Measurements from ENCODE around the gene TBL3. TPM values are rescaled to one million over a fixed set of nuclear protein-coding genes. Genes with fewer than 3 reads are reported as not detected.

Gene TBL3
- total RNA-seq, 1 donor from 2014 or later = 24.4 TPM

DNA sequence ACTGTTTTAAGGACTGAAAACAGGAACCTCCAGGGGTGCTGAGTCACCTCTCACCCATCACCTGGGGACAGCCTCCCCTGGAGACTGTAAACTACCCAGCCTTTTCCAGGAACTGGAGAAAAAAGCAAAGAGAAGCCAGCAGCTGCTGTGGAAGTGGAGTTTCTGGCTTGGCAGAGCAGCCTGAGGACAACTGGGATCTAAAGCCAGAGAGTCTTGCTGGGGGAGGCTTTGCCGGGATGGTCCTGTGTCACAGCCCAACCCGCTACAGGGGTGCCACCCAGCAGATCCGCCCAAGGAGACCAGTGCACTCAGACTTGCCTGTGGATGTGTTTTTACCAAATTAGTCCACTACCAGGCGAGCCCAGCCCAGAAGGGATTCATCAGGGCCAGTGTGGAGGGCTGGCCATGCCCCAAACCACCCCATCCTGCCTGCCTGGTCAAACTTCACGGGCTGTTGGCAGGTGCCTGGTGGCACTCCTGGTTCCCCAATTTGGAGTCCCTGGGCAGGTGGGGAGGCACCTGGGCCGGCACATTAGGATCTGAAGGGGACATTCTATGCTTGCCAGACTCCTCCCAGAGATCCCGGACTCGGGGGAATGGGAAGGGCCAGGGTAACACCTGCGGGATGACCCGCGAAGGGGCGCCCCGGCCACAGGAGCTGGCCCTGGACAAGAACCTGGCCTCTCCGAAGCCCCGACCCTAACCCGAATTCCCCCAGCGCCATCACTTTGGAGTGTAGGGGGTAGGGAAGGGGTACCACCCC is 29.6 kb upstream of the TBL3 start:
- H4K20me1 ChIP-seq (ENCODE audit: insufficient read depth, low read length) = peaks cover 10% of the 10 kb centered on the region
- H3K4me2 ChIP-seq (ENCODE audit: low read length) = peak overlapping the region; percentile 97
- TF ChIP-seq EZH2 (IDR thresholded peaks at IDR 0.05; ENCODE audit: insufficient read depth, low read length) = no peak
- TF ChIP-seq, protein P1, sequence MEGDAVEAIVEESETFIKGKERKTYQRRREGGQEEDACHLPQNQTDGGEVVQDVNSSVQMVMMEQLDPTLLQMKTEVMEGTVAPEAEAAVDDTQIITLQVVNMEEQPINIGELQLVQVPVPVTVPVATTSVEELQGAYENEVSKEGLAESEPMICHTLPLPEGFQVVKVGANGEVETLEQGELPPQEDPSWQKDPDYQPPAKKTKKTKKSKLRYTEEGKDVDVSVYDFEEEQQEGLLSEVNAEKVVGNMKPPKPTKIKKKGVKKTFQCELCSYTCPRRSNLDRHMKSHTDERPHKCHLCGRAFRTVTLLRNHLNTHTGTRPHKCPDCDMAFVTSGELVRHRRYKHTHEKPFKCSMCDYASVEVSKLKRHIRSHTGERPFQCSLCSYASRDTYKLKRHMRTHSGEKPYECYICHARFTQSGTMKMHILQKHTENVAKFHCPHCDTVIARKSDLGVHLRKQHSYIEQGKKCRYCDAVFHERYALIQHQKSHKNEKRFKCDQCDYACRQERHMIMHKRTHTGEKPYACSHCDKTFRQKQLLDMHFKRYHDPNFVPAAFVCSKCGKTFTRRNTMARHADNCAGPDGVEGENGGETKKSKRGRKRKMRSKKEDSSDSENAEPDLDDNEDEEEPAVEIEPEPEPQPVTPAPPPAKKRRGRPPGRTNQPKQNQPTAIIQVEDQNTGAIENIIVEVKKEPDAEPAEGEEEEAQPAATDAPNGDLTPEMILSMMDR (IDR thresholded peaks at IDR 0.05; ENCODE audit: insufficient read depth, low read depth, low read length) = no peak
- Mint-ChIP-seq H3K4me3 (ENCODE audit: unreplicated experiment) (peak overlapping the region; percentile 86), H3K27me3 (ENCODE audit: low read depth, unreplicated experiment) (no peaks in the 10 kb centered on the region), H3K36me3 (ENCODE audit: low read depth, unreplicated experiment) (peaks cover 3% of the 10 kb centered on the region), H3K27ac (ENCODE audit: unreplicated experiment) (peak overlapping the region; percentile 41), H3K4me1 (ENCODE audit: low read depth, unreplicated experiment) (peaks cover 10% of the 10 kb centered on the region), H3K9me3 (ENCODE audit: unreplicated experiment) (no peaks in the 10 kb centered on the region)
- FAIRE-seq (no peak), DNase-seq (ENCODE audit: low read depth) (no peak)
- H3K36me3 ChIP-seq (ENCODE audit: insufficient read depth, low read length) = peaks cover 10% of the 10 kb centered on the region
- H3K27ac ChIP-seq (ENCODE audit: low read depth, low read length) = peak overlapping the region; percentile 61
- no peaks in the 10 kb centered on the region for H3K27me3 ChIP-seq (ENCODE audit: insufficient read depth, low read length)
- peaks cover 16% of the 10 kb centered on the region for H3K79me2 ChIP-seq (ENCODE audit: insufficient read depth, low read length)
- H2AFZ ChIP-seq (ENCODE audit: low read depth, low read length) = peak overlapping the region; percentile 46
- H3K4me3 ChIP-seq (ENCODE audit: insufficient read depth, low read depth, low read length) = peak overlapping the region; percentile 70
- peak overlapping the region; percentile 85 for H3K9ac ChIP-seq (ENCODE audit: low read length)
- peaks cover 21% of the 10 kb centered on the region for H3K4me1 ChIP-seq (ENCODE audit: insufficient read depth, low read length)
- no peaks in the 10 kb centered on the region for H3K9me3 ChIP-seq (ENCODE audit: insufficient read depth, low read depth, low read length)

DNA sequence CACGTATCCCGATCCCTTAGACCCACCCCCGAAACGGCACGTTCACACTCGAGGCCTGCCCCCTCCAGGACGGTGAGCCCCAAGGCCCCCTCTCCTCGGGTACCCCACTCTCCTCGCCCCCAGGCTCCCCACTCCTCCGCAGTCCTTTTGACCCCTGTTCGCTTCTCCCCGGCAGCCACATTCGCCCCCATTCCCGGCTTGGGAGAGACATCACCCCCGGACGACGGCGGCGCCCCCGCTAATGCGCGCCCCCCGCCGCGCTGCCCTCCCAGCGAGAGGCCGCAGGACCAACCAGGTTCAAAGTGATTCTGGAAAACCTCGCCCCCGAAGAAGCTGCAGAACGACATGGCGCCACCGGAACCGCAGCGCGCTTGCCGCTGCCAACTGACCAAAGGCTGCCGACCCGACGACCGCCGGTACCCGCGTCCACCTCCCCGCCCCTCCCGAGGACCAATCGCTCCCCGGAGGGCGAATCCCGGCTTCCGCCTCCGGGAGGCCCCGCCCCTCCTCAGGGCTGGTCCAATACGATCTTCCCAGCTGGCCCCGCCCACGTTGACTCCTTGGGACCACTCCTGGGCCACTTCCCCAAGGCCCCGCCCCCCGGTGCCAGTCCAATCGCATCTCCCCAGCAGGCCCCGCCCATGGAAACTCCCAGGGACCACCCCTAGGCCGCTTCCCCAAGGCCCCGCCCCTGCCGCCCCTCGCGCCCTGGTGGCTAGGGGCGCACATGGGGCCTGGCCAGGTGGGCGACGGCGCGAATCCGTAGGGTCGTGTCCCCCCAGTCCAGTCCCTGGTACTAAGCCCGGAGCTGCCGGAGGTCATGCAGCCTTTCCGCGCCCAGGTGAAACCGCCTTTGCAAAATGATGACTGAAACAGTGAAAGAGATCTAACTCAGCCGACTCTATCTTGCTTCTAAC is 28.8 kb upstream of the TBL3 start, which contains the start of gene MSRB1:
Gene MSRB1, minus strand, starts transcription at position 390 of the 917 bp plus-strand sequence. Its CDS starts 43 bp downstream, at position 347.
- H3K4me1 Mint-ChIP-seq (ENCODE audit: low read depth, unreplicated experiment) = peaks cover 10% of the 10 kb centered on the region
- no peaks in the 10 kb centered on the region for H3K27me3 ChIP-seq (ENCODE audit: insufficient read depth, low read length)
- peaks cover 4% of the 10 kb centered on the region for H3K27me3 Mint-ChIP-seq (ENCODE audit: low read depth, unreplicated experiment)
- no peaks in the 10 kb centered on the region for H3K9me3 ChIP-seq (ENCODE audit: insufficient read depth, low read depth, low read length)
- peaks cover 7% of the 10 kb centered on the region for H3K36me3 ChIP-seq (ENCODE audit: insufficient read depth, low read length)
- peak within 1 kb of the TSS; percentile 85 for H3K9ac ChIP-seq (ENCODE audit: low read length)
- H3K36me3 Mint-ChIP-seq (ENCODE audit: low read depth, unreplicated experiment) = peaks cover 1% of the 10 kb centered on the region
- no peaks in the 10 kb centered on the region for H3K9me3 Mint-ChIP-seq (ENCODE audit: unreplicated experiment)
- H2AFZ ChIP-seq (ENCODE audit: low read depth, low read length) = peak within 1 kb of the TSS; percentile 83
- peak within 1 kb of the TSS; percentile 70 for H3K4me3 ChIP-seq (ENCODE audit: insufficient read depth, low read depth, low read length)
- peaks cover 10% of the 10 kb centered on the region for H4K20me1 ChIP-seq (ENCODE audit: insufficient read depth, low read length)
- peaks cover 16% of the 10 kb centered on the region for H3K79me2 ChIP-seq (ENCODE audit: insufficient read depth, low read length)
- DNase-seq (ENCODE audit: low read depth) (peak; percentile 90), FAIRE-seq (no peak)
- peak within 1 kb of the TSS; percentile 61 for H3K27ac ChIP-seq (ENCODE audit: low read depth, low read length)
- H3K27ac Mint-ChIP-seq (ENCODE audit: unreplicated experiment) = peak within 1 kb of the TSS; percentile 12
- H3K4me2 ChIP-seq (ENCODE audit: low read length) = peak within 1 kb of the TSS; percentile 97
- H3K4me3 Mint-ChIP-seq (ENCODE audit: unreplicated experiment) = peak within 1 kb of the TSS; percentile 86
- TF ChIP-seq, protein P1 (IDR thresholded peaks at IDR 0.05; ENCODE audit: insufficient read depth, low read depth, low read length) = no peak
- no peak for TF ChIP-seq EZH2 (IDR thresholded peaks at IDR 0.05; ENCODE audit: insufficient read depth, low read length)
- peaks cover 21% of the 10 kb centered on the region for H3K4me1 ChIP-seq (ENCODE audit: insufficient read depth, low read length)
